Liver (tissue), 3 donors: ENCODE data around the gene RPS6KA2.

Source experiments
- CTCF ChIP-seq: fragments of 150-350 bp; IDR thresholded peaks from 2 replicates; pipeline ENCODE4 v1.5.1; 2017; ENCODE audit warnings: improper control_type of control experiment, low read depth, low read length; ENCODE audit not compliant: missing input control
- EGR1 ChIP-seq, 2 donors: IDR thresholded peaks; 2 replicates each; pipeline ENCODE4 v1.6.1; 2016 to 2018; ENCODE audit warnings: antibody characterized with exemption in 2 of 2, low read depth in 2 of 2
- donor health status: healthy.
- donor health status: healthy.

GRCh38 chr6:166662690-166663089, 35.6 kb upstream of the RPS6KA2 start:
- TF ChIP-seq EGR1 (IDR thresholded peaks at IDR 0.05; ENCODE audit: low read depth in 2 of 2) (no peak), CTCF (no peak)
